Measurements from ENCODE around the gene ATP8A2. TPM values are rescaled to one million over a fixed set of nuclear protein-coding genes. Genes with fewer than 3 reads are reported as not detected.

Gene ATP8A2
- total RNA-seq, 1 experiment from 2014 or later, result not detected

DNA sequence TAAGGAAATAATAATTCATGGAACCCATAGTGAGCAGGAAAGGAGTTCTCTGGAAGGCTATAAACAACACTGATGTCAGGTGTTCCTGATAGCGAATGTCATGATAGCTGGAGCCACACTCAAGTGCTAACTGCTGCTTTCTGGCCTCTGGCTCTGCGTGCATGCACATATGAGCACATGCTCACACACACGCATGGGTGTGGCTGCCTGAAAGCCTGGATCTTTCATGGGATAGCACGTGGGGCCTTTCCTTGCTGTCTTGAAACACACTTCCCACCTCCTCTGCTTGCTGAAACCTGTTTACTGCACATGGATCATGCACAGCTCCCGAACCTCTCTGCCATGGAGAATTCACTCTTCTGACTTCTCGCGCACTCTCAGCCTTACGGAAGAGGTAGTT, 207.4 kb downstream of the ATP8A2 start:
- no peak for DNase-seq (ENCODE audit: low read depth)
- in situ Hi-C loops (cut with HindIII; ENCODE audit: low pct_unique_long_range_greater_than_20kb, low sequenced_read_pairs), result no loop called here

DNA sequence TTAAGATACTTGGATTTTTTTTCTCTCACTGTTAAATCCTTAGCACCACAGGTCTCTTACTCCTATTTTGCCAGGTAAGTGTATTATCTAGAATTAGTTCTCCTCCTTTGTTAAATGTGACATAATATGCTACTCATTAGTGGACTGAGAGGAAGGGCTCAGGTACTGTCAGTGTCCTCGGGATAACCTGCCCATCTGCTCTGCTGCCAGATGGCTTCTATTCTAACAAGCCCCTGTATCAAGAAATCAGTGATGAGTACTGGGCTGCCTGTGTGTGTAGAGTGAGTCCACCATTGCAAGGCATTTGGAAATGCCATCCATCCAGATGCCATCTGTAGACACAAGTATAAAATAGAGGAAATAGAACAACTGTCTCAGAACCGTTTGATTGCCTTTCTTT, 209.6 kb downstream of the ATP8A2 start:
- in situ Hi-C loops (cut with HindIII; ENCODE audit: low pct_unique_long_range_greater_than_20kb, low sequenced_read_pairs), result no loop called here
- no peak for DNase-seq (ENCODE audit: low read depth)

DNA sequence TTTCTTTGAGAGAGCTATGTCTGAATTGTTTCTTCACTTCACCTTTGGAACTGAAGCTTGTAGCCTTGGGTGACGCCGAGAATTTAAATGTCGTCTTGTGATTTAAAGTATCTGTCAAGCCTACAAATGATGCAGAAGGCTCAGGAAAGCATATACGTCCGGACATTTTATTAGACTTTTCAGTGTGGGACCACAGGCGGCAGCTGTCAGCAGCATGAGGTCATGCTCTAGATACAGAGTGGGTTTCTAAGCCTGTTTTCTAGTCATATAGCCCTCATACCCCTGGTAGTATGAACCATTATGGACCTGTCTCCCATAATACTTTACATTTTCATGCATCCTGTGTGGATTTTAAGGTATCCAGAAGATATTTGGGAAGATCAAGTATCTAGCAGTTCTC, 212.3 kb downstream of the ATP8A2 start:
- no peak for DNase-seq (ENCODE audit: low read depth)
- in situ Hi-C loops (cut with HindIII; ENCODE audit: low pct_unique_long_range_greater_than_20kb, low sequenced_read_pairs), result no loop called here

DNA sequence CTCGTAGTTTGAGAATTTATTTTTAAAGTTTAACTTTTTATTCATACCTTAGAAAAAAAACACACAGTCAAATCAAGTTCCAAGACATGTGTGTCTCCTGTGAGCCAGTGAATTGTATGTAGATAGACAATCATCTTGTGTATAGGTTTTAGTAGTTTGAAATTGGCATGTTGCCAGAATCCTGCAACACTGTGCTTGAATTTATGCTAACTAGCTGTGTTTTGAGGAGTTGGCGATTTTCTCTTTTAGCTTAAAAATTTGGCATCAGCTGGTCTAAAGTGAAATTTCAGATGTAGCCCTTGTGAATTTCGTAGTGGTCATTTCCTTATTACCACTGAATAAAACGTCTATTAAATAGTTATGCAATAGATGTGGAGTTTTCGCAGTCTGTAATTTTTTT, 213.2 kb downstream of the ATP8A2 start:
- DNase-seq (ENCODE audit: low read depth), result no peak
- in situ Hi-C loops (cut with HindIII; ENCODE audit: low pct_unique_long_range_greater_than_20kb, low sequenced_read_pairs), result no loop called here

DNA sequence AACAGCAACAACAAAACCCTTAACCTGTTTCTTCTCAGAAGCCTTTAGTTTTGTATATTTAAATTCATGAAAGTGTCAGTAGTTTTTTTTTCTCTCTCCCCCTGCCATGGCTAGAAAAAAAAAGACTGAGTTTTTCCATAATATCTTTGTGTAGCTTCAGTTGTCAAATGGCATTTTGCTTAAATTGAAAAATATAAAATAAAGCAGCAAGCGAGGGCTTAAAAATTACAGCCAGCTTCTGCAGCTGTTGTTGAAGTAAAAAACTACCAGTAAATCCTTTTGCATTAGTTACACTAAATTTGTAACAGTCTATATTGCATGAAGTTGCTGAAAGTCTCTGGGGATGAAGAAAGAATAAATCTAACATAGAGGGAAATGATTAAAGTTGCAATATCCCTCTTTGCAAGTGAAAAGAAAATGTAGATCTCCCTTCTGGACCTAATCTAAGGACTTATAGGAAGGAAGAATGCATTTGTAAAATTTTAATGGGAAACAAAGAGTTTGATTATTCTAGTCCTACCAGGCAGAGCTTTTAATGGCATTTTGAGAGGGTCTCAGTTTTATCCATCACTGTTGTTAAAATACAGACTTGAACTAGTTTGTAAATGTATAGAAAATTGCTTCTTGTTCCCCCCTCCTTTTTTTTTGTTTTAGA, 215.7 kb downstream of the ATP8A2 start:
- DNase-seq (ENCODE audit: low read depth), result no peak
- in situ Hi-C loops (cut with HindIII; ENCODE audit: low pct_unique_long_range_greater_than_20kb, low sequenced_read_pairs), result no loop called here

DNA sequence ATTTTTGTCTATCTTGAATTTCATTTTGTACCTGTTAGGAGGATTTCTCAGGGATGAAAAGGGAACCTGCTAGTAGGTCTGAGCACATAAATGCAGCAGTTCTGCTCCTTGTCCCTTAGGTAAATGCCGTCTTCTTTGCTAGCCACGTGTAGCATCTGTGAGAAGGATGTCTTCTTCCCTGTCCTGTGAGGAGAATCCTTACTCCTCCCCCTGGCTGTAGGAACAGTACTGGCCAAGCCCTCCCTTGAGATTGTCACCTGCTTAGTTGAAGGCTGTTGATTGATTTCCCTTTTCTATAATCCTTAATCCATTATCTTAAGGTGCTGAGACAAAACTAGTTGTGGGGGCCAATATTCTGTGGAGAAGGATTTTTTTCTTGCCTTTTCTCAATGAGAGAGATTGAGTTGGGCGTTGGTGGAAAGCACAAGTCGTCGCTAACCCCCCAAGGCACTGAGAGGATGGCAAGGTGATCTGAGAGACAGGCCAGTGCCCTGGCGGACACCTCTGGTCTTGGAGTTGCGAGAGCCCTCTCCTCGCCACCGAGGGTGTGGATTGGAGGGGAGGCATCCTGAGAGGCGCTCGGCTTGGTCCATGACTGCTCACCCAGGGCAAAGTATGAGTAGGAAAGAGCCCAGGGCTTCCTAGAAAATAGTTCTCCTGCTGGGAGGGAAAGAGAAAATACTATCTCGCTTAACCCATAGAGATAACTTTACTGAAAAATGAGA, 216.7 kb downstream of the ATP8A2 start:
- DNase-seq (ENCODE audit: low read depth), result no peak
- in situ Hi-C loops (cut with HindIII; ENCODE audit: low pct_unique_long_range_greater_than_20kb, low sequenced_read_pairs), result no loop called here

DNA sequence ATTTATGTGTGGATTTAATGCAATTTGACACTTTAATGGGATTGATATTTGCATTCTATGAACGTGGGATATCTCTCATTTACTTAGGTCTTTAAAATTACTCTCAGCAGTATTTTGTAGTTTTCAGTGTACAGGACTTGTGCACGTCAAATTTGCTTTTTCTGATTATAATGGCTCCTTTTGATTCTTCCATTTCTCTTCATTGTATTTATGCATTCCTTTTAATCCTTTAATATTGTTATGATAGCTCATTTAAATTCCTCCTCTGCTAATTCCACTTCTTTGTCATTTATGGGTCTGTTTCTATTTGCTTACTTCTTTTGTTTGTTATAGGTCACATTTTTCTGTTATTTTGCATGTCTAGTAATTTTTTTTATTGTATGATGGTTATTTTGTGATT, 226.6 kb downstream of the ATP8A2 start:
- in situ Hi-C loops (cut with HindIII; ENCODE audit: low pct_unique_long_range_greater_than_20kb, low sequenced_read_pairs), result no loop called here

DNA sequence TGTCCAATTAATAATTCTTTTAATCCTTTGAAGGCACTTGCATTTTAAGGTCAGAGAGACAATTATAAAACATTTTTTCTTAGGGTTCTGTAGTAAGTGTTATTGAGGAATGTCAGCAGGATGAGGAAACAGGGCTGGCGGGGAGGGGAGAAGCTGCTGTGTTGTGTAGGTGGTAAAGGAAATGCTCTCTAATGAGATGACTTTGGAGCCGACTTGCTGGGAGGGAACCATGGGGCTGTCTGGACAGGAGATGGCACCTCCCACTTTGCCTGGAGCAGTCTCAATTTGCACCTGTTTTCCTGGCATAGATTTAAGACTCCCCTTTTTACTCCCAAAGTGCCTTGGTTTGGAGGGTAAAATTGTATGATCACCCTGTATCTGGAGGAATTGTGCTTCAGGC, 230.4 kb downstream of the ATP8A2 start:
- in situ Hi-C loops (cut with HindIII; ENCODE audit: low pct_unique_long_range_greater_than_20kb, low sequenced_read_pairs), result no loop called here
- DNase-seq (ENCODE audit: low read depth), result no peak

More for the DNA sequence above, 226.6 kb downstream of the ATP8A2 start:
- DNase-seq (ENCODE audit: low read depth), result no peak

DNA sequence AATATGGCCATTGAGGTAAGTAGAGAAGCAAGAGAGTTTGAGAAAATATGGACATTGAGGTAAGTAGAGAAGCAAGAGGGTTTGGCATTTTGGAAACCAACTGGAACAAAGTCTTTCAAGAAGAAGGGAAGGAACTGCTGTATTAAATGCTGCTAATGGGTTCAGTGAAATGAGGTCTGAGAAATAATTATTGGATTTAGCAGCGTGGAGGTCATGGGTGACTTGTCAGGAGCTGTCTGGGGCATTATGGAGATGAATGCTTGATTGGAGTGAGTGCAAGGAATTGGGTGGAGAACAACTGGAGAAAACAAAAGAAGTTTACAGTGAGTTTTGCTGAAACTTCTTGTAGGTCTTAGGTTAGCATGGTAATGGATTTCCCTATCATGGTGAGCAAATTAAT, 232.3 kb downstream of the ATP8A2 start:
- in situ Hi-C loops (cut with HindIII; ENCODE audit: low pct_unique_long_range_greater_than_20kb, low sequenced_read_pairs), result no loop called here
- no peak for DNase-seq (ENCODE audit: low read depth)

DNA sequence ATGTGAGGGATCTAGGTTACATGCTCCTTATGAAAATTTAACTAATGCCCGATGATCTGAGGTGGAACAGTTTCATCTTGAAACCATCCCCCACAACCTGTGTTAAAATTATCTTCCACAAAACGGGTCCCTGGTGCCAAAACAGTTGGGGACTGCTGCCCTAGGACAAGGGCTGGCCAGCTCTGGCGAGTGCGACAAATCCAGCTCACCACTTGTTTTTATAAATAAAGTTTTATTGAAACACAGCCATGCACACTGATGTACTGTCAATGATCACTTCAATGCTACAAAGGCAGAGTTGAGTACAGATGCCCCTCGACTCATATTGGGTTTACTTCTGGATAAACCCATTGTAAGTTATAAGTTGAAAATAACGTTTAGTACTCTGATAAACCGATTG, 235.3 kb downstream of the ATP8A2 start:
- DNase-seq (ENCODE audit: low read depth), result no peak
- in situ Hi-C loops (cut with HindIII; ENCODE audit: low pct_unique_long_range_greater_than_20kb, low sequenced_read_pairs), result no loop called here

DNA sequence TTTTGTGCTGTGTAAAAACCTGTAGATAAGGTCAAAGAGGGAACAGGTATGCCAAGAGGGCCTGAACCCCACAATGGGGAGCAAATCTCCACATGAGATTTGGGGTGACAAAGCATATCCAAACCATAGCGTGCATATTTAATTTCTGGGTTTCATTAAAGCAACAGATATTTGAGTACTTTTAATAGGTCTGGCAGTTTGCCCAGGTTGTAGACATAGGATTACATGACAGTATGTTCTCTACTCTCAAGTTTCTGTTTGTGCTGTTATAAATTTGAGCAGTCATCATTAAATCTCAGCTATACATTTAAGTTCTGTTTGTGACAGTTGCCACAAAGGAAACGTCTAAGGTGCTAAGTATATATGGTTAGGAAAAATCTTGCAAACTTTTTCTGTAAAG, 236.4 kb downstream of the ATP8A2 start:
- in situ Hi-C loops (cut with HindIII; ENCODE audit: low pct_unique_long_range_greater_than_20kb, low sequenced_read_pairs), result no loop called here
- no peak for DNase-seq (ENCODE audit: low read depth)

DNA sequence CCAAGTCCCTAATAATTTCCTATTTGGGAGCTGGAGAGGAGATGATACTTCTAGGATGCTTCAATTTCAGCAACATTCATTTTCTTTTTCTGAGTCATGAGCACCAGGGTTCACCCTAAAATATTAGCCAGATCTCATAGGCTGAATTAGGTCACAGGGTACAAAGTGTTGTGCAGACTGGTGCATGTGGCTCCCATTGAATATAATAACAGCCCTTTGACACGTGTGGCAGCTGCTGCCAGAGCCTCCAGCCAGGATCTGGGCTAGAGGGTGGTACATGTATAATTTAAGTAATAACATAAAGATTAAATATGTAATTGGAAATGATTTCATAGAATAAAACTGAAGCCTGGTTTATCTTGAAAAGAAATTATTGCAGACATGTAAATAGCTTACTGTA, 244.9 kb downstream of the ATP8A2 start:
- in situ Hi-C loops (cut with HindIII; ENCODE audit: low pct_unique_long_range_greater_than_20kb, low sequenced_read_pairs), result no loop called here
- no peak for DNase-seq (ENCODE audit: low read depth)

DNA sequence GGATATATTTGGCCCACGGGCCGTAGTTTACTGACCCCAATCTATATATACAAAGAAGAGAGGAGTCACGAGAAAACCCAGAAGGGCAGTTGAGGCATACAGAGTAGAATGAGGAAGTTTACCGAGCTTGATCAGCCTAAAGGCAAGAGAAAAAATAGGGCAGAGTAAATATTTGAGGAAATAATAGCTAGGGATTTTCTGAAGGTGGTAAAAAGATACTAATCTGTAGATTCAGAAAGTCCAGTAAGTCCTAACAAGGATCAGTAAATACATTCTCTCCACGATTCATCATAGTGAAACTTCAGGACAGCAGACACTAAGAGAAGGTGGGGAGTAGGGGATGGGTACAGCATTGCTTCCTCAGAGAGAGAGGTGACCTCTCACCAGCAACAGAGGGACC, 248.1 kb downstream of the ATP8A2 start:
- in situ Hi-C loops (cut with HindIII; ENCODE audit: low pct_unique_long_range_greater_than_20kb, low sequenced_read_pairs), result no loop called here
- DNase-seq (ENCODE audit: low read depth), result no peak

DNA sequence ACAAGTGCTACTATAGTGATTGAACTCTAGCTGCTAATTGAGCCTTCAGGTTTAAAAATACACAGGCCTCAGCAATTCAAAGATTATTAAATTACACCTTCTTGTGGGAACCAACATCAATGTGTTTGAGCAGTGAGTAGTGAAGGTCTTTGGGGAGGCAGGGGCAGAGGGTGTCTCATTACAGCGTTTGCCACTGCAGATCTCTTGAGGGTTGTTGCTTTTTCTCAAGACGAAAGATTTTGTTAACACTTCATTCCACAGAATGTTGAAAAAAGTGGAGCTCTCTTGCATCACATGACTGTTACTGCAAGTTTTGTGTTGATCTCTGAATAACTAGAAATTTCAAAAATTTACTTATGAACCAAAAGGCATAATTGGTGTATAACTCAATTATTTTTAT, 253.6 kb downstream of the ATP8A2 start:
- in situ Hi-C loops (cut with HindIII; ENCODE audit: low pct_unique_long_range_greater_than_20kb, low sequenced_read_pairs), result no loop called here
- no peak for DNase-seq (ENCODE audit: low read depth)

DNA sequence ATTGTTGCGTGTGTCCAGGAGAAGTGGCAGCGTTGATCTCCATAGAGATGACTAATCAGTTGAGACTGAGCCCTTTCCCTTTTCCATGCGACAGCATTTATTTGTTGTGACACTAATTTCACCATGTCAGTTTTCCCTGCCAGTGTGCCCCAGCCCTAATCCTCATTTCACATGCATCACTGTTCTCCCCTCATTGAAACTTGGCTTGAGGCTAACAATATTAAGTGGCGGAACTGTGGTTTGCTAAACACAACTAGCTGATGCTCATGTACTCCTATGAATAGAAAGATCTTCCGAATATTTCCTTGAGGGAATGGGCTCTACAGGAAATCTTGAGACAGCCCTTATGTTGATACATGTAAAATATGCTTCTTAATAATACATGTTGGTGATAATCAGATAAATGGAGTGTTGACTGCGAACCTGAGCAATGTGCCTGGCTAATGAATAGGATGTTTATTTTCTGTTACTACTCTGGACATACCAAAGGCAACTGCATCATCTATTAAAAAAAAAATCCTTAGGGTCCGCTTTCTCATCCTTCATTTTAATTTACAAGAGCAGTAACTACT, 258.6 kb downstream of the ATP8A2 start:
- DNase-seq (ENCODE audit: low read depth), result no peak
- in situ Hi-C loops (cut with HindIII; ENCODE audit: low pct_unique_long_range_greater_than_20kb, low sequenced_read_pairs), result no loop called here

DNA sequence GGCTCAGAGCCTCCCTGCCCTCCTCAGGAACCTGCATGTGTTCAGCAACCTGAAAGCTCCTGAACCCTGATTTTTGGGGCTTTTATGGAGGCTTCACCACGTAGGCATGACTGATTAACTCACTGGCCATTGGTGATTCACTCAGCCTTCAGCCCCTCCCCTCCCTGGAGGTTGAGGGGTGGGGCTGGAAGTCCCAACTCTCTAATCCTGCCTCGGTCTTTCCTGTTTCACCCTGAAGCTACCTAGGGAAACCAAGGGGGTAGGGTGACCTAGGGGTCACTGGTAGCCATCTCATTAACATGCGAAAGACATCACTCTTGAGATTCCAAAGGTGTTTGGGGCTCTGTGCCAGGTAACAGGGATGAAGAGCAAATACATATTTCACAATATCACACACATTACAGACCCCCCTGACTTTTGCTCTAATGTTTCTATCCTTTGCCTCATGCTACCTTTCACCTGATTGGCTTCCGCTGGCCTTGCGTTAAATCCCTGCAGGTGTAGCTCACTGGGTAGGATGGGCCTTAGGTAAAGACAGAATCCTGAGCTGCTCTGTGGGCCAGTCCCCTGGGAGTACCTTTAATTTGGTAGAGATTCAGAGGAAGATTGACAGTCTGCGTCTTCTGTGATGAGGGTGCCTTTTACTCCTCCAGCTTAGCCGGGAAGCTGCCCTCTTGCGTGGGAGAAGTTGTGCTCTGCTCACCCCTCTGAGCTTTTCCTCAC, 260.6 kb downstream of the ATP8A2 start:
- no peak for DNase-seq (ENCODE audit: low read depth)
- in situ Hi-C loops (cut with HindIII; ENCODE audit: low pct_unique_long_range_greater_than_20kb, low sequenced_read_pairs), result no loop called here

DNA sequence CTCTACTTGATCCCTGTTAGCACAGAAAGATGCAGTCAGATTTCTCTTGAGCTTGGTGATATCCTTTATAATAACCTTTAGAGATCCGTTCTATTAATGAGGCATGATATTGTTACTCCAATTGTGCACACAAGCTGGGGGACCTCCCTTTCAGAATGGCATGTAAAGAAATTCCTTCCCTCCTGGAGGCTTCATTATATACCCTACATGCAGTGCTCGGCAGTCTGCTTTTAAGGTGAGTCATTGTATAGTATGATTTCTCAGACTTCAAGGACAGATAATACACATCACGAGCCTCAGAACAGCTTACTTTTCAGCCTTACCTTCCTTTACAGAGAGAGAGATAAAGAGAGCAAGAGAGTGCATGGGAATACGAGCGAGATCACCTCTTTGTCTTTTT, 261.3 kb downstream of the ATP8A2 start:
- in situ Hi-C loops (cut with HindIII; ENCODE audit: low pct_unique_long_range_greater_than_20kb, low sequenced_read_pairs), result no loop called here

DNA sequence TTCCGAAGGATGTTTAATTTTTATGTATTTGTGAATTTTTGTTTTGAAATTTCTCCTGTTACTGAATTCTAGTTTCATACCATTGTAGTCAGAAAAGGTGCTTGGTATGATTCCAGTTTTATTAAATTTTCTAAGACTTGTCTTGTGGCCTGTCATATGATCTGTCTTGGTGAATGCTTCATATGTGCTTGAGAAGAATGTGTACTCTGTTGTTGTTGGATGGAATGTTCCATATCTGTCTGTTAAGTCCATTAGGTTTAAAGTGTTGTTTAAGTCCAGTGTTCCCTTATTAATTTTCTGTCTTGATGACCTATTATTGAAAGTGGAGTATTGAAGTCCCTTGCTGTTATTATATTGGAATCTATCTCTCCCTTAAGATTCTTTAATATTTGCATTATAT, 273.9 kb downstream of the ATP8A2 start:
- in situ Hi-C loops (cut with HindIII; ENCODE audit: low pct_unique_long_range_greater_than_20kb, low sequenced_read_pairs), result no loop called here
- no peak for DNase-seq (ENCODE audit: low read depth)

More for the DNA sequence above, 261.3 kb downstream of the ATP8A2 start:
- DNase-seq (ENCODE audit: low read depth), result no peak

DNA sequence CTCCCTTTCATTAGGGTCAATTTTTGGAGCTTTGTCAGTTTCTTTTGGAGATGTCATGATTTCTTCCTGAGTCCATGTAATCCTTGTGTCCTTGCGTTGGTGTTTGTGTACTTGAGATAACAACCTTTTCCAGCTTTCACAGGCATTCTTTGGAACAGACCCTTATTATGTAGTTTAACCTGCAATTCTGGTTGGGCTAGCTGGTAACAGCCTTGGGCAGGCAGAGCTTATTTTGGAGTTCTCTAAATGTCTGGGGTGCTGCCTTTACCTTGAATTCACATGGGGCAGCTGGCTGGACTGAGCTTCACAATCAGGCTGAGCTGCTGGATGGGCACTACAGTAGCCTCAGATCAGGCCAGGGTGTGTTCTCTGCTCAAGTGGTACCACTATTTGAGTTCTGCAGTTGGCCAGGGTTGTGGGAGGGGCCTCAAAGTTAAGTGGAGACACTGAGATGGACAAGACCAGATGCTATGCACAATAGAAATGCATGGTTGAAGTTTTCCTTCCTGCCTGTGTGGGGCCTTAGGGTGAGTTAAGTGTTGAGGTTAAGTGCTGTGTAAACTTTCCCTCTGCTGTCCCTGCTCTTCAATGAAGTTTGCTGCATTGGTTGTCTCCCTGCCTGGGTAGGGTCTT, 277.3 kb downstream of the ATP8A2 start:
- in situ Hi-C loops (cut with HindIII; ENCODE audit: low pct_unique_long_range_greater_than_20kb, low sequenced_read_pairs), result no loop called here
- no peak for DNase-seq (ENCODE audit: low read depth)
